ENCODE measurements around the gene ANAPC15.
"Not testable (repeated sequence)": the region's sequence is repeated elsewhere in the genome, so short reads cannot be mapped to it uniquely, and the experiment has no call there.

The ANAPC15 gene

GRCh38 chr11:72112143-72112977 lies at the start of gene ANAPC15:
Gene ANAPC15 (minus strand): TSS chr11:72112695. CDS start chr11:72111276, 1,419 bp downstream.
- DNase-seq = peak; percentile 96

- DNase-seq = no peak
Measured at GRCh38 chr11:72160319-72160718, 47.8 kb upstream of the ANAPC15 start.

GRCh38 chr11:72157131-72157530 lies 44.6 kb upstream of the ANAPC15 start:
- DNase-seq = no peak

DNA sequence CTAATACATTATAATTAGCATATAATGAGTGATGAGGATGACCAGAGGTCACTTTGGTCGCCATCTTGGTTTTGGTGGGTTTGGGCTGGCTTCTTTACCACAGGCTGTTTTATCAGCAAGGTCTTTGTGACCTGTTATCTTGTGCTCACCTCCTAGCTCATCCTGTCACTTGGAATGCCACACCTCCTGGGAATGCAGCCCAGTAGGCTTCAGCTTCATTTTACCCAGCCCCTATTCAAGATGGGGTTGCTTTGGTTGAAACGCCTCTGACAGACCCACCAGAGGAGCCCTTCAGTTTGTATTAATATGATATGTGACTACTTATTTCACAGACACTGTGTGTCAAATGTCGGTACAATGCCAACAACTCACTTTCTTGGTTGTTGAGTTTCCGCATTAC lies 43.3 kb upstream of the ANAPC15 start:
- DNase-seq = no peak

GRCh38 chr11:72154816-72155215 lies 42.3 kb upstream of the ANAPC15 start:
- no peak for DNase-seq

- DNase-seq = not testable (repeated sequence)
Measured at GRCh38 chr11:72153874-72154273, 41.4 kb upstream of the ANAPC15 start.

DNA sequence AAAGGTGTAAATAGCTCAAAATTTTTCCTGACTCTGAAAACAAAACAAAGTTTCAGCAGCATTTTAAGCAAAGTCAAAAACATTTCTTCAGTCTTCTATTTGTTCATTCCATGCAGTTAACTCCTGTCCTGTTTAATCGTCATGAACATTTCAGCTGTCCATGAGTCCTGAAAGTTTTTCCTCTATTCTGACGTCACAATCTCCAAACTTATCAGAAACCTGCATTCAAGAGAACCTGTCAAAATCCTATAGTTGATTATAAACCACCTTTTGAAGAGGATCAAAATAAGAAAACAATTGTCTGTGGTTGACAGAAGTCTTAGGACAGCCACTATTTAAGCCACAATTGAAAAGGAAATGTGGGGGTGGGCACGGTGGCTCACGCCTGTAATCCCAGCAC lies 38.4 kb upstream of the ANAPC15 start:
- no peak for DNase-seq

- DNase-seq = no peak
Measured at GRCh38 chr11:72146625-72147024, 34.1 kb upstream of the ANAPC15 start.

- DNase-seq = no peak
Measured at GRCh38 chr11:72144807-72145565, 32.5 kb upstream of the ANAPC15 start.

- not testable (repeated sequence) for DNase-seq
Measured at GRCh38 chr11:72142543-72142942, 30.0 kb upstream of the ANAPC15 start.

GRCh38 chr11:72142086-72142485 lies 29.6 kb upstream of the ANAPC15 start:
- not testable (repeated sequence) for DNase-seq

GRCh38 chr11:72141066-72141465 lies 28.6 kb upstream of the ANAPC15 start:
- DNase-seq = no peak

- no peak for DNase-seq
Measured at GRCh38 chr11:72140661-72141060, 28.2 kb upstream of the ANAPC15 start.

- no peak for DNase-seq
Measured at GRCh38 chr11:72139500-72139899, 27.0 kb upstream of the ANAPC15 start.

DNA sequence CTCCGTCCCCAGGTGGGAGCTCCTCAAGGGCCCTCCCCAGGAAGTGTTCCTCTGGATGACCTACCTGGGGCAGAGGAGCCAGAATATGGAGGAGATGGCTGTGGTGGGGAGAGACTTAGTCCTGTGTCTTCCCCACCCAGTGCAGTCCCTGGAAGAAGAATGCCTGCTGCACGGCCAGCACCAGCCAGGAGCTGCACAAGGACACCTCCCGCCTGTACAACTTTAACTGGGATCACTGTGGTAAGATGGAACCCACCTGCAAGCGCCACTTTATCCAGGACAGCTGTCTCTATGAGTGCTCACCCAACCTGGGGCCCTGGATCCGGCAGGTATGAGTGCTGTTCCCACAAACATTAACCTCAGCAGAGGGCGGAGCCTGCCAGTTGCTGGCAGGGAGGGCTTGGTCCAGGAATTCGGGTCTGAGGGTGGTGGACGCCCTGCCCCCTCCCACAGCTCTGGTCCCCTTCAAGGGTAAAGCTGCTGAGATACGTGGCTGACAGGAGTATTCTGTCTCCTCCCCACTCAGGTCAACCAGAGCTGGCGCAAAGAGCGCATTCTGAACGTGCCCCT lies 26.4 kb upstream of the ANAPC15 start:
- no peak for DNase-seq

DNA sequence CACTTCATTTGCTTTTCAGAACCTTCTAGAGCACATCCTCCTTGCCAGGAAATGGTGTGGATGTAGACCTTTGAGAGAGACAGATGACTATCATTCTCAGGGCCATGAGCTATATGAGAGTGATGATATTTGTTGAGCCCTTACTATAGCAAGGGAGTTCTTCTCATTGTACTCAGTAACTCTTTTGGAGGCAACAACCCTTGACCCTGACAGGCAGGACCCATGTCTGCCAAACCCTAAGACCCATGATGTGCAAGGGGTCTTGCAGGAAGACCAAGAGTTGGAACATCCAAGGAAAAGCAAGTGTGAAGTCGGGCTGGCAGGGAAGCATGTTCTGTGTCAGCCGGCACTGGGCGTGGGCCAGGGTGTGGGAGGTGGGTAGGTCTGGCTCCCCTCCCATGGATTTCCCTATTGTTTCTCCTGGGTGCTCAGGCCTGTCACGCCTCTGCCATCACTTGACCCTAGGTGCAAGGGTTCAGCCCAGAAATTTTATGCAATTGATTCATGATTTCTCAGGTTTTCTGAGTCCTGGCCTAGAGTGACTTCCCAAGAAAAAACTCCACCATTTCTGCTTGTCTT lies 24.3 kb upstream of the ANAPC15 start:
- DNase-seq = no peak

DNA sequence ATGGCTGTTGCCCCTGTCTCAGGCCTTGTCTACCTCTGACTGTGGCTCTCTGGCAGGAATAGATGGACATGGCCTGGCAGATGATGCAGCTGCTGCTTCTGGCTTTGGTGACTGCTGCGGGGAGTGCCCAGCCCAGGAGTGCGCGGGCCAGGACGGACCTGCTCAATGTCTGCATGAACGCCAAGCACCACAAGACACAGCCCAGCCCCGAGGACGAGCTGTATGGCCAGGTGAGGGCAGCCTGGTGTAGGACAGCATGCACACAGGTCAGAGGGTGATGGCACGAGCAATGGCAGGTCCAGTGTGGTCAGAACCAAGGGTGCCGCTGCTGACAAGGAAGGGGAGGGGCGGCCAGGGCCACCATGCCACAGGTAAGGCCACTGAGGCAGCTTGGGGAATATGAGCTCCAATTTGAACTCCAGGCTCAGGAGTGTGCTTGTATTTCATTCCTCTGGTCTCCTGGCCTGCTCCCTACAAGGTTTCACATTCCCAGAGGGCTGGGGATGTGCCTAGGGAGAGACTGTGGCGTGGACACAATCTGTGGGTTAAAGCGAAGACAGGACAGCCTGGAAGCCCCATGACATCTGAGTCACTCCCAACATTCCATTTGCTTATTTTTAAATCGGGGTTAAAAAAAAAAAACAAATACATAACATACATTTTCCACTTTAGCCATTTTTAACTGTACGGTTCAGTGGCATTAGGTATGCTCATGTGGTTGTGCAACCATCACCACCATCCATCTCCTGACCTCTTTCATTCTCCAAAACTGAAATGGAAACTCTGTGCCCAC lies 23.6 kb upstream of the ANAPC15 start:
- no peak for DNase-seq

- not testable (repeated sequence) for DNase-seq
Measured at GRCh38 chr11:72135473-72135872, 23.0 kb upstream of the ANAPC15 start, which contains the start of gene FOLR3. Gene FOLR3 (plus strand): TSS chr11:72135725. CDS start chr11:72135953, 228 bp downstream.

DNA sequence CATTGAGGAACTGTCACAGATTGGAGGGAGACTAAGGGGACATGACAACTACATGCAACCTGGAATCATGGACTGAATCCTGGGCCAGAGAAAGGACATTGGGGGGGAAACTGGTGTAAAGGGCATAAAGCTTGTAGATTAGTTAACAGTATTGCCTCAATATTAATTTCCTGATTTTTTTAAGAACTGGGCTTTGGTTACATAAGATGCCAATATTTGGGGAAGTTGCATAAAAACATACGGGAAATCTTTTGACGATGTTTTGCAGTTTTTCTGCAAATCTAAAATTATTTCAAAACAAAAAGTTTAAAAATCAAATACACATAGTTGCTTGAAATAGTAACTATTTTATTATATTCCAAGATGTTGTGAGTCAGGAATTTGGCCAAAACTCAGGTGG lies 20.2 kb upstream of the ANAPC15 start:
- no peak for DNase-seq

DNA sequence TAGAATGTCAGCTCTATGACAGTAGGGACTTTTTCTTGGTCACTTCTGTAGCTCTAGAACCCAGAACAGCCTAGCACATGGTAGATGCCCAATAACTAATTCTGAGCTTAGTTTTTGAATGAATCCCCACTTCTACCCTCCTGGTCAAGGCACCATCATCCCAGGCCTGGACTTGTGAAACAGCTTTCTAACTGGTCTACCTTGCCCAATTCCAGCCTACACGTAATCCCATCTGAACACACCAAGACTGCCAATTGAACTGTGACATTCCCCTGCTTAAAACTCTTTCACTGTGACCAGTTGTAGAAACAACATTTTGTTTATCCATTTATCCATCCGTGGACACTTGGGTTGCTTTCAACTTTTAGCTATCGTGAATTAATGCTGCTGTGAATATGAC lies 16.9 kb upstream of the ANAPC15 start:
- DNase-seq = no peak

- DNase-seq = no peak
Measured at GRCh38 chr11:72127923-72128322, 15.4 kb upstream of the ANAPC15 start.

DNA sequence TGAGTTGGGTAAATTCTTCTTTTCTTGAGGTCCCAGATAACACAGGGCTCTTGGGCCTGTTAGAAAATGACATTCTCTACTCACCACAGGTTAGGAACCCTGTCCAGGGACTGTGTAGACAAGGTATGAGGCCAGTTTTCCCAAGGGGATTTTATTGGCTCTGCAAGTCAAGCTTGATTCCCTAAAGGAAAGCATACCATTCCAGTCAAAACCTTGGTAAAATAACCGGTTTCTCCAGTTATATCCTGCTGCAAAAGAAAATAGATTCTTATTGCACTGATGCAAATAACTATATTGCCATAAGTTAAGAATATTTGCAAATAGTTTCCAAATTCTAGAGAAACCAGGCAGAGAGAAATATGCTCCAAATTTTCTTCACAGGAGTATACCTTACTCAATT lies 13.5 kb upstream of the ANAPC15 start:
- no peak for DNase-seq
